ENCODE data around the gene CCDC157.

- TF ChIP-seq CTCF (IDR thresholded peaks at IDR 0.05) (no peak), POLR2A (IDR thresholded peaks at IDR 0.05) (no peak)
Measured at GRCh38 chr22:30371321-30371720, 14.5 kb downstream of the CCDC157 start.
